ENCODE data around the gene MSRB3. TPM values are rescaled to one million over a fixed set of nuclear protein-coding genes. Genes with fewer than 3 reads are reported as not detected.

The MSRB3 gene
- total RNA-seq, 1 donor from 2014 or later = 1.6 TPM

- H3K36me3 ChIP-seq (ENCODE audit: control insufficient read depth, insufficient read depth, low read length) = no peaks in the 10 kb centered on the region
- TF ChIP-seq, protein P1, sequence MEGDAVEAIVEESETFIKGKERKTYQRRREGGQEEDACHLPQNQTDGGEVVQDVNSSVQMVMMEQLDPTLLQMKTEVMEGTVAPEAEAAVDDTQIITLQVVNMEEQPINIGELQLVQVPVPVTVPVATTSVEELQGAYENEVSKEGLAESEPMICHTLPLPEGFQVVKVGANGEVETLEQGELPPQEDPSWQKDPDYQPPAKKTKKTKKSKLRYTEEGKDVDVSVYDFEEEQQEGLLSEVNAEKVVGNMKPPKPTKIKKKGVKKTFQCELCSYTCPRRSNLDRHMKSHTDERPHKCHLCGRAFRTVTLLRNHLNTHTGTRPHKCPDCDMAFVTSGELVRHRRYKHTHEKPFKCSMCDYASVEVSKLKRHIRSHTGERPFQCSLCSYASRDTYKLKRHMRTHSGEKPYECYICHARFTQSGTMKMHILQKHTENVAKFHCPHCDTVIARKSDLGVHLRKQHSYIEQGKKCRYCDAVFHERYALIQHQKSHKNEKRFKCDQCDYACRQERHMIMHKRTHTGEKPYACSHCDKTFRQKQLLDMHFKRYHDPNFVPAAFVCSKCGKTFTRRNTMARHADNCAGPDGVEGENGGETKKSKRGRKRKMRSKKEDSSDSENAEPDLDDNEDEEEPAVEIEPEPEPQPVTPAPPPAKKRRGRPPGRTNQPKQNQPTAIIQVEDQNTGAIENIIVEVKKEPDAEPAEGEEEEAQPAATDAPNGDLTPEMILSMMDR (IDR thresholded peaks at IDR 0.05; ENCODE audit: insufficient read depth, low read length, severe bottlenecking) = no peak
- DNase-seq (ENCODE audit: low read depth) = peak; percentile 26
- H3K27me3 ChIP-seq (ENCODE audit: control insufficient read depth, insufficient read depth, low read length) = no peaks in the 10 kb centered on the region
- no peak for FAIRE-seq
- H3K4me3 ChIP-seq (ENCODE audit: low read depth, low read length) = no peak overlapping the region
Measured at GRCh38 chr12:65248656-65249633, 29.5 kb upstream of the MSRB3 start.

- TF ChIP-seq, protein P1 (IDR thresholded peaks at IDR 0.05; ENCODE audit: insufficient read depth, low read length, severe bottlenecking) = no peak
- DNase-seq (ENCODE audit: low read depth) = no peak
- H3K36me3 ChIP-seq (ENCODE audit: control insufficient read depth, insufficient read depth, low read length) = no peaks in the 10 kb centered on the region
Measured at GRCh38 chr12:65252515-65252914, 26.0 kb upstream of the MSRB3 start.

DNA sequence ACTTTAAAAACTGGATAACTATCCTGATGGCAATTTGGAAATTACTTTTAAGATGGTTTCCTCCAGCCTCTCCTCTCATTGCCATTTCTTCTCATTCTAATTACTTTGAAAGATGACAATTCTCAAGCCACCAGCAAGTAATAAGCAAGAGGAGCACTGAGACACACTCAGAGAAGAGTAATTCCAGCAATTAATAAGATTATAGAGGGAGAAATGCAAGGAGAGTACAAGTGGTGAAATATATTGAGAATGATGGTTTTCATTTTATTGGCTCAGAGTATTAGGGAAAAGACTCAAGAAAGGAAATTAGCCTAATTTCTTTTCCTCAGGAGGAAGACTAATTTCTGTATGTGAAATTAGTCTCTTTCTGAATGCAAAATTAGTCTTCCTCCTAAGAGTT is 20.5 kb upstream of the MSRB3 start:
- FAIRE-seq = no peak
- no peaks in the 10 kb centered on the region for H3K27me3 ChIP-seq (ENCODE audit: control insufficient read depth, insufficient read depth, low read length)
- no peak for DNase-seq (ENCODE audit: low read depth)
- H3K36me3 ChIP-seq (ENCODE audit: control insufficient read depth, insufficient read depth, low read length) = no peaks in the 10 kb centered on the region
- TF ChIP-seq, protein P1 (IDR thresholded peaks at IDR 0.05; ENCODE audit: insufficient read depth, low read length, severe bottlenecking) = no peak
- no peak overlapping the region for H3K4me3 ChIP-seq (ENCODE audit: low read depth, low read length)

More at GRCh38 chr12:65252515-65252914, 26.0 kb upstream of the MSRB3 start:
- Histone ChIP-seq H3K27me3 (ENCODE audit: control insufficient read depth, insufficient read depth, low read length) (no peaks in the 10 kb centered on the region), H3K4me3 (ENCODE audit: low read depth, low read length) (no peak overlapping the region)
- no peak for FAIRE-seq

GRCh38 chr12:65259501-65259900 is 19.0 kb upstream of the MSRB3 start:
- DNase-seq (ENCODE audit: low read depth) = no peak
- no peaks in the 10 kb centered on the region for H3K27me3 ChIP-seq (ENCODE audit: control insufficient read depth, insufficient read depth, low read length)
- H3K4me3 ChIP-seq (ENCODE audit: low read depth, low read length) = no peak overlapping the region
- H3K36me3 ChIP-seq (ENCODE audit: control insufficient read depth, insufficient read depth, low read length) = no peaks in the 10 kb centered on the region
- TF ChIP-seq, protein P1 (IDR thresholded peaks at IDR 0.05; ENCODE audit: insufficient read depth, low read length, severe bottlenecking) = no peak
- FAIRE-seq = no peak

DNA sequence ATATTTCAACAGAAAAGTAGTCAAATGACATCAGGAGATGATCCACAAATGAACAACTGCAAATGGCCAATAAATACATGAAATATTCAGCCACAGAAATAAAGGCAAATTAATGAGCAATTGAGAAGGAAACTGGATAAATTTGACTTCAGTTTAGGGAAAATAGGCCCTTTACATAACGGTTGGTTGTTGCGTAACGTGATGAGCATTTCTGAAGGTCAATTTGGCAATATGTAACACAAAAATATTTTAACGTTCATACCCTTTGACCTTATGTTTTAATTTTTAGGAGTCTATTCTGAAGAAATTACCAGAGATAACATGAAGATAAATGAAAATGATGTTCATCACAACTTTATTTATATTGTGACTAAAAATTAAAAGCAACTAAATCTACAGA is 14.7 kb upstream of the MSRB3 start:
- TF ChIP-seq, protein P1 (IDR thresholded peaks at IDR 0.05; ENCODE audit: insufficient read depth, low read length, severe bottlenecking) = no peak
- DNase-seq (ENCODE audit: low read depth) (no peak), FAIRE-seq (no peak)
- H3K36me3 ChIP-seq (ENCODE audit: control insufficient read depth, insufficient read depth, low read length) = no peaks in the 10 kb centered on the region
- H3K27me3 ChIP-seq (ENCODE audit: control insufficient read depth, insufficient read depth, low read length) = peaks cover 2% of the 10 kb centered on the region
- H3K4me3 ChIP-seq (ENCODE audit: low read depth, low read length) = no peak overlapping the region
